Sigmoid colon (tissue), 7 donors: ENCODE data around the gene ZBED4. TPM values are rescaled to one million over a fixed set of nuclear protein-coding genes. Genes with fewer than 3 reads are reported as not detected.

Experiments
- DNase-seq: peaks from one replicate; pipeline ENCODE4 v3.0.0-alpha.2; 2019
- H3K27ac ChIP-seq, 4 donors: fragments of 200-600 bp; sonication (generic); one replicate each; pipeline ENCODE4 v1.5.1; 2016 to 2019; ENCODE audit warnings: mild to moderate bottlenecking in 1 of 4
- H3K27me3 ChIP-seq, 3 donors: fragments of 200-600 bp; sonication (generic); one replicate each; pipeline ENCODE4 v1.5.1; 2019; ENCODE audit warnings: mild to moderate bottlenecking in 1 of 3
- H3K36me3 ChIP-seq, 4 donors: fragments of 200-600 bp; sonication (generic); one replicate each; pipeline ENCODE4 v1.5.1; 2016 to 2019
- H3K4me1 ChIP-seq, 4 donors: fragments of 200-600 bp; sonication (generic); one replicate each; pipeline ENCODE4 v1.5.1; 2017 to 2019
- H3K4me3 ChIP-seq, 4 donors: fragments of 200-600 bp; sonication (generic); one replicate each; pipeline ENCODE4 v1.5.1; 2017 to 2019; ENCODE audit warnings: mild to moderate bottlenecking in 2 of 4, moderate library complexity in 1 of 4
- H3K9me3 ChIP-seq, 4 donors: fragments of 200-600 bp in 3 of 4; sonication (generic) in 3 of 4; one replicate each; pipeline versions ENCODE4 v1.5.1 to v1.6.1; 2013 to 2019
- CTCF ChIP-seq, 4 experiments: fragments of 450-650 bp in 3 of 4; fragments of 200-600 bp in 1 of 4; IDR thresholded peaks; one replicate each; pipeline ENCODE4 v1.5.1; 2016 to 2019; ENCODE audit warnings: antibody characterized with exemption in 4 of 4, mild to moderate bottlenecking in 3 of 4, moderate library complexity in 2 of 4
- EP300 ChIP-seq, 4 donors: sonication (generic); formaldehyde crosslinking; IDR thresholded peaks; one replicate each; pipeline ENCODE4 v1.6.1; 2017; ENCODE audit warnings: antibody characterized with exemption in 4 of 4
- POLR2A ChIP-seq, 2 donors: fragments of 450-650 bp; IDR thresholded peaks; one replicate each; pipeline ENCODE4 v1.6.1; 2016; ENCODE audit warnings: antibody characterized with exemption in 2 of 2, mild to moderate bottlenecking in 2 of 2, moderate library complexity in 2 of 2
- POLR2AphosphoS5 ChIP-seq, 4 donors: sonication (generic); formaldehyde crosslinking; IDR thresholded peaks; one replicate each; pipeline ENCODE4 v1.6.1; 2017; ENCODE audit warnings: antibody characterized with exemption in 4 of 4
- WGBS, 2 donors: extraction: QIAGEN DNeasy Blood & Tissue Kit; methylation state at CpG; one replicate each; pipeline ENCODE4 v1.1.7; 2013; 5-methylcytosine and 5-hydroxymethylcytosine counted together
- intact Hi-C: fragments of 100-400 bp; cut with DNase I; formaldehyde crosslinking; loops from one replicate; pipeline ENCODE4 v1.15.1; 2023
- polyA plus RNA-seq, 3 donors: library from polyadenylated mRNA; stranded (reverse); fragments of 200-250 nt; gene quantifications; one replicate each; pipeline ENCODE4 v1.2.3, GENCODE V29; 2013
- total RNA-seq, 4 donors: library from RNA; depleted of rRNA; stranded (reverse); fragments of >200 nt; gene quantifications; one replicate each; pipeline ENCODE4 v1.1.0, GENCODE V29; 2016
- donor health status: healthy with polysubstance abuse.
- donor health status: Bipolar disorder and iron deficiency.
- donor health status: healthy.

ZBED4 gene
- total RNA-seq (1 to 10 TPM; 3.9 to 7.5 (median 5.5) TPM), polyA plus RNA-seq (10 to 100 TPM in 1 of 3 donors, 1 to 10 TPM in 2; 2.4 to 10.5 (median 4.6) TPM)

GRCh38 chr22:49852898-49853894, at the start of gene ZBED4:
Gene ZBED4, plus strand, starts transcription at chr22:49853844. Its CDS starts 29,819 bp downstream, at chr22:49883663.
- Histone ChIP-seq H3K27me3 (peaks cover 16 to 26% (median 20%) of the 10 kb centered on the region in 3 donors), H3K4me1 (peaks cover 0 to 49% (median 40%) of the 10 kb centered on the region in 4 donors), H3K9me3 (no peaks in the 10 kb centered on the region), H3K27ac (peak within 1 kb of the TSS; percentile 91 to 94 (median 92)), H3K36me3 (no peaks in the 10 kb centered on the region), H3K4me3 (peak within 1 kb of the TSS; percentile 52 to 70 (median 63))
- intact Hi-C loops, result loop anchor here (1.0 to 10.0 kb wide), 5 partner anchors 25 to 342 kb away; partner anchors contain the start of genes ALG12, CRELD2 and PIM3
- WGBS, 2 donors, result 1% methylated on average over 127 of the region's 127 CpGs
- TF ChIP-seq EP300 (IDR thresholded peaks at IDR 0.05), result peak in 1 of 4 donors; percentile 28
- TF ChIP-seq POLR2AphosphoS5 (IDR thresholded peaks at IDR 0.05), result peak; percentile 67 to 86 (median 84)
- no peak for TF ChIP-seq CTCF (IDR thresholded peaks at IDR 0.05)
- peak; percentile 27 to 54 for TF ChIP-seq POLR2A (IDR thresholded peaks at IDR 0.05)
- peak; percentile 97 for DNase-seq

DNA sequence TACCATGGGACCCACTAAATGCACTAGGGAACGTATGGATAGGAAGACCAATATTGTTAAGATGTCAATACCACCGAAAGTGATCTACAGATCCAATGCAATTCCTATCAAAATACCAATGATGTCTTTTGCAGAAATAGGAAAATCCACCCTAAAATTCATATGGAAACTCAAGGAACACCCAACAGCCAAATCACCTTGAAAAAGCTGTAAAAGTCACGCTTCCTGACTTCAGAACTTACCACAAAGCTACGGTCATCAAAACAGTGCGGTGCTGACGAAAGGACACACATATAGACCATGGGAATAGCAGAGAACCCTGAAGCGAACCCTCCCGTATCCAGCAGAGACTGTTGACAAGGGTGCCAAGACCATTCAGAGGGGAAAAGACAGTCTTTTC, 46.5 kb upstream of the ZBED4 start:
- Histone ChIP-seq H3K4me3 (no peak overlapping the region), H3K4me1 (peaks cover 0 to 87% (median 61%) of the 10 kb centered on the region in 4 donors), H3K9me3 (no peaks in the 10 kb centered on the region), H3K27ac (no peak overlapping the region), H3K27me3 (no peaks in the 10 kb centered on the region), H3K36me3 (peaks cover 0 to 17% (median 16%) of the 10 kb centered on the region in 4 donors)
- intact Hi-C loops, result no loop called here
- TF ChIP-seq POLR2A (IDR thresholded peaks at IDR 0.05) (no peak), EP300 (IDR thresholded peaks at IDR 0.05) (no peak), CTCF (IDR thresholded peaks at IDR 0.05) (no peak), POLR2AphosphoS5 (IDR thresholded peaks at IDR 0.05) (no peak)
- WGBS, 2 donors, result 96% methylated on average over 8 of the region's 8 CpGs
- DNase-seq, result no peak

GRCh38 chr22:49807780-49808708, 45.6 kb upstream of the ZBED4 start:
- peaks cover 0 to 13% (median 11%) of the 10 kb centered on the region in 4 donors for H3K36me3 ChIP-seq
- no peaks in the 10 kb centered on the region for H3K27me3 ChIP-seq
- 76 to 89% methylated on average over 14 of the region's 14 CpGs for whole genome bisulfite sequencing, 2 donors
- H3K27ac ChIP-seq, result peak overlapping the region in 3 of 4 donors; percentile 2 to 69 (median 67)
- no peaks in the 10 kb centered on the region for H3K9me3 ChIP-seq
- peaks cover 0 to 90% (median 68%) of the 10 kb centered on the region in 4 donors for H3K4me1 ChIP-seq
- H3K4me3 ChIP-seq, result no peak overlapping the region
- DNase-seq, result no peak
- TF ChIP-seq POLR2AphosphoS5 (IDR thresholded peaks at IDR 0.05), result no peak
- no peak for TF ChIP-seq EP300 (IDR thresholded peaks at IDR 0.05)
- no peak for TF ChIP-seq POLR2A (IDR thresholded peaks at IDR 0.05)
- TF ChIP-seq CTCF (IDR thresholded peaks at IDR 0.05), result no peak
- intact Hi-C loops, result no loop called here

DNA sequence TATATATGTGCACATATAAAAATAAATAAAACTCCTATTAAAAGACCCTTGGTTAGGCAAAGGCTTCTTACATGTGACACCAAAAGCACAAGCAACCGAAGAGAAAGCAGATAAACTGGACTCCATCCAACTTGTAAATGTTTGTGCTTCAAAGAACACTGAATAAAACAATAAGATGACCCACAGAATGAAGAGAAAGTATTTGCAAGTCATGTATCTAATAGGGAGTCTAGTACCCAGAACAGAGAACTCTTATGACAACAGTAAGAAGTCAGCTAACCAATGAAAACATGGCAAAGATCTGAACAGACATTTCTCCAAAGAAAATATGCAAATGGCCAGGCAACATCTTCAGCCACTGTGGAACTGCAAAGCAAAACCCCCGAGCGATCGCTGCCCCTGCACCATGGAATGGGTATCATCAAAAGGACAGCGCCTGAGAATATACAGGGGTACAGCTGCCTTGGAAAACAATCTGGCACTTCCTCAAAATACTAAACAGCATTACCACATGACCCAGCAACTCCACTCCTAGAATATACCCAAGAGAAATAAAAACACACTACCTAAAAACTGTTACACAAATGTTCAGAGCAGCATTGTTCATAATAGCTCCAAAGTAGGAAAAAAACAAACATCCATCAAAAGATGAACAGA, 43.2 kb upstream of the ZBED4 start:
- H3K27me3 ChIP-seq, result no peaks in the 10 kb centered on the region
- intact Hi-C loops, result no loop called here
- H3K4me3 ChIP-seq, result no peak overlapping the region
- H3K27ac ChIP-seq, result peak overlapping the region in 3 of 4 donors; percentile 44 to 69 (median 67)
- H3K9me3 ChIP-seq, result no peaks in the 10 kb centered on the region
- TF ChIP-seq POLR2AphosphoS5 (IDR thresholded peaks at IDR 0.05) (peak in 2 of 4 donors; percentile 23 to 62), EP300 (IDR thresholded peaks at IDR 0.05) (no peak)
- peaks cover 0 to 94% (median 79%) of the 10 kb centered on the region in 4 donors for H3K4me1 ChIP-seq
- 72 to 78% methylated on average over 5 of the region's 5 CpGs for WGBS, 2 donors
- H3K36me3 ChIP-seq, result peaks cover 0 to 12% (median 0%) of the 10 kb centered on the region in 4 donors
- peak; percentile 21 for DNase-seq
